Muscle of arm (tissue), 14 donors: ENCODE results near the gene EIF3K. TPM values are rescaled to one million over a fixed set of nuclear protein-coding genes. Genes with fewer than 3 reads are reported as not detected.
"Not testable (repeated sequence)": the region's sequence is repeated elsewhere in the genome, so short reads cannot be mapped to it uniquely, and the experiment has no call there.

ENCODE experiments used
- DNase-seq: peaks from one replicate; pipeline ENCODE4 v3.0.0-alpha.2; 2013
- long read RNA-seq, 11 donors: transcript quantifications; one replicate each; lab custom pipeline, GENCODE V29; 2026
- polyA plus RNA-seq, 12 donors: library from polyadenylated mRNA; unstranded; fragments of 120-200 nt; gene quantifications; one replicate each; pipeline ENCODE4 v1.2.1, GENCODE V29; 2013; ENCODE audit not compliant: insufficient read length in 12 of 12

Gene EIF3K
- polyA plus RNA-seq = 100 to 1,000 TPM; 195 to 996 (median 338) TPM
- long read RNA-seq, donor 1, transcript EIF3K-209 (4 exons, 711 nt) = minor isoform, 8 of 210 reads
- long read RNA-seq, donor 1, transcript EIF3K-201 (8 exons, 864 nt) = major isoform, 133 of 210 reads
- long read RNA-seq, donor 1, partial matches to known transcripts = 51 of 210 reads
- long read RNA-seq, donor 1, other reads (novel, unspliced or antisense) = 10 of 210 reads
- long read RNA-seq, donor 2, transcript EIF3K-211 (7 exons, 670 nt) = minor isoform, 6 of 314 reads
- long read RNA-seq, donor 2, transcript EIF3K-201 (8 exons, 864 nt) = major isoform, 213 of 314 reads
- long read RNA-seq, donor 2, transcript EIF3K-209 (4 exons, 711 nt) = minor isoform, 5 of 314 reads
- long read RNA-seq, donor 2, transcript EIF3K-203 (7 exons, 1,327 nt) = minor isoform, 21 of 314 reads
- long read RNA-seq, donor 2, partial matches to known transcripts = 44 of 314 reads
- long read RNA-seq, donor 2, other reads (novel, unspliced or antisense) = 22 of 314 reads
- long read RNA-seq, donor 3, transcript EIF3K-201 (8 exons, 864 nt) = major isoform, 77 of 96 reads
- long read RNA-seq, donor 3, partial matches to known transcripts = 10 of 96 reads
- long read RNA-seq, donor 3, other reads (novel, unspliced or antisense) = 0 of 96 reads
- long read RNA-seq, donor 4, transcript EIF3K-201 (8 exons, 864 nt) = major isoform, 61 of 91 reads
- long read RNA-seq, donor 4, partial matches to known transcripts = 15 of 91 reads
- long read RNA-seq, donor 4, other reads (novel, unspliced or antisense) = 6 of 91 reads
- long read RNA-seq, donor 5, transcript EIF3K-203 (7 exons, 1,327 nt) = minor isoform, 22 of 301 reads
- long read RNA-seq, donor 5, transcript EIF3K-211 (7 exons, 670 nt) = minor isoform, 11 of 301 reads
- long read RNA-seq, donor 5, transcript EIF3K-201 (8 exons, 864 nt) = major isoform, 217 of 301 reads
- long read RNA-seq, donor 5, partial matches to known transcripts = 30 of 301 reads
- long read RNA-seq, donor 5, other reads (novel, unspliced or antisense) = 16 of 301 reads
- long read RNA-seq, donor 6, transcript EIF3K-201 (8 exons, 864 nt) = major isoform, 101 of 127 reads
- long read RNA-seq, donor 6, partial matches to known transcripts = 18 of 127 reads
- long read RNA-seq, donor 6, other reads (novel, unspliced or antisense) = 0 of 127 reads
- long read RNA-seq, donor 7, transcript EIF3K-201 (8 exons, 864 nt) = major isoform, 92 of 111 reads
- long read RNA-seq, donor 7, partial matches to known transcripts = 11 of 111 reads
- long read RNA-seq, donor 7, other reads (novel, unspliced or antisense) = 0 of 111 reads
- long read RNA-seq, donor 8, transcript EIF3K-211 (7 exons, 670 nt) = minor isoform, 7 of 252 reads
- long read RNA-seq, donor 8, transcript EIF3K-201 (8 exons, 864 nt) = major isoform, 194 of 252 reads
- long read RNA-seq, donor 8, transcript EIF3K-203 (7 exons, 1,327 nt) = minor isoform, 8 of 252 reads
- long read RNA-seq, donor 8, partial matches to known transcripts = 20 of 252 reads
- long read RNA-seq, donor 8, other reads (novel, unspliced or antisense) = 15 of 252 reads
- long read RNA-seq, donor 9, transcript EIF3K-203 (7 exons, 1,327 nt) = minor isoform, 9 of 164 reads
- long read RNA-seq, donor 9, transcript EIF3K-201 (8 exons, 864 nt) = major isoform, 114 of 164 reads
- long read RNA-seq, donor 9, transcript EIF3K-211 (7 exons, 670 nt) = minor isoform, 5 of 164 reads
- long read RNA-seq, donor 9, partial matches to known transcripts = 34 of 164 reads
- long read RNA-seq, donor 9, other reads (novel, unspliced or antisense) = 0 of 164 reads
- long read RNA-seq, donor 10, transcript EIF3K-211 (7 exons, 670 nt) = minor isoform, 5 of 227 reads
- long read RNA-seq, donor 10, transcript EIF3K-203 (7 exons, 1,327 nt) = minor isoform, 7 of 227 reads
- long read RNA-seq, donor 10, transcript EIF3K-201 (8 exons, 864 nt) = major isoform, 160 of 227 reads
- long read RNA-seq, donor 10, partial matches to known transcripts = 34 of 227 reads
- long read RNA-seq, donor 10, other reads (novel, unspliced or antisense) = 12 of 227 reads
- long read RNA-seq, donor 11, transcript EIF3K-203 (7 exons, 1,327 nt) = minor isoform, 7 of 251 reads
- long read RNA-seq, donor 11, transcript EIF3K-211 (7 exons, 670 nt) = minor isoform, 9 of 251 reads
- long read RNA-seq, donor 11, transcript EIF3K-201 (8 exons, 864 nt) = major isoform, 176 of 251 reads
- long read RNA-seq, donor 11, partial matches to known transcripts = 34 of 251 reads
- long read RNA-seq, donor 11, other reads (novel, unspliced or antisense) = 18 of 251 reads

- peak; percentile 100 for DNase-seq
Measured at GRCh38 chr19:38618590-38619360, at the start of gene EIF3K. Gene EIF3K, plus strand, starts transcription at chr19:38619188. Its CDS starts 81 bp downstream, at chr19:38619269.

- DNase-seq = no peak
Measured at GRCh38 chr19:38569368-38569983, 49.5 kb upstream of the EIF3K start.

GRCh38 chr19:38571682-38572081, 47.3 kb upstream of the EIF3K start:
- DNase-seq = no peak

- no peak for DNase-seq
Measured at GRCh38 chr19:38577826-38578225, 41.2 kb upstream of the EIF3K start.

GRCh38 chr19:38579304-38579703, 39.7 kb upstream of the EIF3K start:
- not testable (repeated sequence) for DNase-seq

GRCh38 chr19:38580080-38580479, 38.9 kb upstream of the EIF3K start:
- DNase-seq = no peak

GRCh38 chr19:38583219-38583984, 35.6 kb upstream of the EIF3K start:
- no peak for DNase-seq

GRCh38 chr19:38583985-38584305, 35.0 kb upstream of the EIF3K start:
- no peak for DNase-seq

- no peak for DNase-seq
Measured at GRCh38 chr19:38587562-38587961, 31.4 kb upstream of the EIF3K start.

- DNase-seq = no peak
Measured at GRCh38 chr19:38588041-38588440, 30.9 kb upstream of the EIF3K start.

GRCh38 chr19:38592940-38593339, 26.0 kb upstream of the EIF3K start:
- no peak for DNase-seq

GRCh38 chr19:38596057-38596981, 22.7 kb upstream of the EIF3K start:
- peak; percentile 10 for DNase-seq

- no peak for DNase-seq
Measured at GRCh38 chr19:38597075-38597474, 21.9 kb upstream of the EIF3K start.

GRCh38 chr19:38599722-38600121, 19.3 kb upstream of the EIF3K start:
- no peak for DNase-seq

GRCh38 chr19:38602856-38603255, 16.1 kb upstream of the EIF3K start:
- not testable (repeated sequence) for DNase-seq

- DNase-seq = no peak
Measured at GRCh38 chr19:38606131-38606530, 12.9 kb upstream of the EIF3K start.
